Stimulated activated CD4-positive, alpha-beta T cell treated with anti-CD3 and anti-CD28 coated beads, Interleukin-2, amount 100 ng/mL, for 4 hours (primary cell): ENCODE data around the gene ZNF679.
"Not testable (repeated sequence)": the region's sequence is repeated elsewhere in the genome, so short reads cannot be mapped to it uniquely, and the experiment has no call there.

Source experiments
- DNase-seq: peaks from one replicate; pipeline ENCODE4 v3.0.0-alpha.2; 2020; ENCODE audit warnings: low read depth

The ZNF679 gene

DNA sequence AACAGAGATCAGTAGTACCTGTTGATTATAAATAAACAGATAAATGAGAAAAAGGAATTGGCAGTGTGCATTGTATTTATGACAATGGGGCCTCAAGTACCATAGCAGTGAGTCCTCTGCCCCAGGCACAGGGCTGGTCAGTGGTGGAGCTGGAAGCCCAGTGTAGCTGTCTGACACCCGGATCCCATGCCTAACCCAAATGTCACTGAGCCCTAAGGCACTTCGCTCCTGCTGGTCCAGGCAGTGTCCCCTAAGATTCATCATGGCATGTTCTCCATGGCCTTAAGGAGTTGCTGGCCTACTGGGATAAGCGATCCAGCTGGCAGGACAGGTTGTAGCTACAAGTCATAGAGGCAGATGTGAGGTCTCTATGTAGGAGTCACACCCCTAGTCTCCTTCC lies 82.2 kb downstream of the ZNF679 start:
- DNase-seq, result no peak

DNA sequence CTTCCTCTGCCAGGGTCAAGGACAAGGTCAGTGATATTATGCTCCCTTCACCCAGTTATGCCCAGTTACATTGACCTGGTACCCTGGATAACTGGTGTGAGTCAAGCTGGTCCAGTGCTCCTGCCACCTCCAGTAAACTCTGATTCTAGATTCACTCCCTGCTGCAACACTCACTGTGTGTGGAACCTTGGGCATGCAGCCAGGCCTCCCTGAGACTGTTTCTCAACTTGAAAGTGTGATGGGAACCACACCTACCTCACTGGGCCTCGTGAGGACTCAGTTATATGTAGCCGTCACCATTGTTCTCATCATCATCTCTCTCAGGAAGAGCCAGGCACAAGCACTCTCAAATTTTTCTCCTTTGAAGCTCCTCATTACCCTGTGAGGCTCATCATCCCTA lies 84.6 kb downstream of the ZNF679 start:
- DNase-seq, result no peak

DNA sequence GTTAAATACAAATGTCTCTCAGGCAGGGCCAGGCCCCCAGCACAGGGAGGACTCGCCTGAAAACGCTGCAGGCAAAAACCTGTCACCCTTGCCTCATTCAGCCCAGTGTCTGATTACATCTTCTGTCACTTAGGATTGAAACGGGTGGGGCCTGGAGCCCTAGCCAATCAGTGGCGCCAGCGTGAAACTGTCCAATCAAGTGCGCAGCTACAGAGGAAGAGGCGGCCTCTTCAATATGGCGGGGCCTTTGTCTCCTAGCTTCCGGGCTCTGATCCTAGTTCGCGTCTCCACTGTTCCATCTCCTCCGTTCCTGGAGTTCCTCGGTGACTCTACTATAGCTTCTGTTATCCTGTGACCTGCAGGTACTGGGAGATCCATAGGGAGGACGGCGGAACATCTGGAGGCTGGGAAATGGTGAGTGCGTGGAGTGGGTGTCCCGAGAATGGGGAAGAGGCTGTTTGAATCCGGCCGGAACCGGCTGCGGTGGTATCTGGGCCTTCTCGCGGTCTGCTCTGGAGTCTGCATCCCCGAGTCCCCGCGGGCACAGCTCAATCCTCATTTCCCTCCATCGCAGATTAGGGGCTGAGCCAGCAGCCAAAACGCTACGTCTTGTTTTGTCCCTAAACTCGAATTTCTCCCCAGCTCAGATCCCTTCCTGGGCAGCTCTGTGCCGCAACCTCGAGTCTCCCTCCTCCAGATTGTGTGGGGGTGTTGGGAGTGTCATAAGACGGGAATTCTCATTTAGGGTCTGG lies 85.6 kb downstream of the ZNF679 start, which contains the start of gene ZNF736:
TSS of gene ZNF736 (plus strand) at position 222 of the 752 bp plus-strand sequence. CDS start at position 412, 190 bp downstream.
- peak; percentile 77 for DNase-seq

DNA sequence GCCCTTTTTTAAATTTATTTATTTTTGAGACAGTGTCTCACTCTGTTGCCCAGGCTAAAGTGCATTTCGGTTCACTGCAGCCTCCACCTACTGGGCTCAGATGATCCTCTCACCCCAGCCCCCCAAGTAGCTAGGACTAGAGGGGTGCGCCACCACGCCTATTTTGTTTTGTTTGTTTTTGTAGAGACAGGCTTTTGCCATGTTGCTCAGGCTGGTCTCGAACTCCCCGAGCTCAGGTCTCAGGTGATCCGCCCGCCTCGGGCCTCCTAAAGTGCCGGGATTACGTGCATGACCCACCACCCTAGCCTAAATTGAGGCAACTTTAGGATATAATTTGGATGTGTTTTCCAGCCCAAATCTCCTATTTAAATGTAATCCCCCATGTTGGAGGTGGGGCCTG lies 86.3 kb downstream of the ZNF679 start:
- DNase-seq, result no peak

DNA sequence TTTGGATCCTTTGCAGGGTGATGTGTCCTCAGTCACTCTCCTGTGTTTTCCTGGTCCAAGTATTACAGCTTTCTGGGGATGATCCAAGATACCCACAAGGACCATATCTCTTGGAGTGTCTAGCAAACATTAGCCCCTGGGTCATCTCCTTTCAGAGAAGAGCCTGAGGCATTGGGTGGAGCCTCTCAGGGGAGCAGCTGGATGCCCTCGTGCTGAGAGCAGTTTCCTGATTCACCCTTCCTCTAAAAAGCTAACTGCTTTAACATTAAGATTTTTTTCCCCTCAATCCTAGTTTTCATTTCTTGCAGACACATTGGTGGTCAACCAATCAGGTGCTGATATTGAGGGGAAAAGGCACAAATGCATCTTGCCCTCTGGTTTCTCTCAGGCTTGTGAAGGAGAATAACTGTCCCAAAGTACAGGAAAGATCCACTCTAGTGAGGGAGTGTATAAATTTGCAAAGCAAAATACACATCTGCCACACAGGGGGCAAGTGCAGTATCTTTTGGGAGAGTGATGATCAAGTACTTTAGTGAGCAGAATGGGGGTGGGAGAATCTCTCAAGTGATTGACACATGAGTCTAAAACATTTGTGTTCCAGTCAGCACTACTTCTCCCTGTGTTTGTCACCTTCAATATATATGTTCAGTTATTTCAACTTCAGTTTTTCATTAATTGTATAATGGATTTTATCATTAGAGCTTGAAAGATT lies 87.9 kb downstream of the ZNF679 start:
- DNase-seq, result not testable (repeated sequence)
